ENCODE measurements around the gene FRS3.

DNA sequence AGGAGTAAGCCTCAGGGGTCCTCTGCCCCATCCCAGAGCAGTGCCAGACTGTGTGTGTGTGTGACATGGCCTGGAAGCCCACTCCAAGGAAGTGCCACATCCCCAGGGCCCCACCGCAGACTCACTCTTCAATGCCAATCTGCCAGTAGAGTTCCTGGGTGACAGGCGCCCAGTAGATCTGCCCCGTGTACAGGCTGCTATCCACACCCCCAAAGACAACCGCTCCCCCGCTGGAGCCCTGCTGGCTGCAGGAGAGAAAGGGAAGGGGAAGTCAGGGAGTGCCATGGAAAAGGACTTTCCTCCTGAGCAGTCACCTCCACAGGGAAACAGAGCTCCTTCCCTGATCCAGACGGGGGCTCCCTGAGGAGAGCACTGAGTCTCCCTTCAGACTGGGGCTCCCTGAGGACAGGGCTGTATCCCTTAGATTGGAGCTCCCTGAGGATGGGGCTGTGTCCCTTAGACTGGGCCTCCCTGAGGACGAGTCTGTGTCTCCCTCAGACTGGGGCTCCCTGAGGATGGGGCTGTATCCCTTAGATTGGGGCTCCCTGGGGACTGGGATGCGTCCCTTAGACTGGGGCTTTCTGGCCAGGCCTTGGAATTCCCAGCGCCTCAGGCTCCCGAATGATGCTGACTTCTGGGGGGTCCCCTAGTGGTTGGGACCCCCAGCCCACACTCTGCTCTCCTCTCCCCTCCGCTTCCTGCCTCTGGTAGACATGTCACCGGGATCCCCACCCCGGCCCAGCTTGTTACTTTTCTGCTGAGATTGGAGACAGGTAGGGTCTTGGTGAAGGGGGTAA is 39.1 kb downstream of the FRS3 start:
- TF ChIP-seq, protein P1, sequence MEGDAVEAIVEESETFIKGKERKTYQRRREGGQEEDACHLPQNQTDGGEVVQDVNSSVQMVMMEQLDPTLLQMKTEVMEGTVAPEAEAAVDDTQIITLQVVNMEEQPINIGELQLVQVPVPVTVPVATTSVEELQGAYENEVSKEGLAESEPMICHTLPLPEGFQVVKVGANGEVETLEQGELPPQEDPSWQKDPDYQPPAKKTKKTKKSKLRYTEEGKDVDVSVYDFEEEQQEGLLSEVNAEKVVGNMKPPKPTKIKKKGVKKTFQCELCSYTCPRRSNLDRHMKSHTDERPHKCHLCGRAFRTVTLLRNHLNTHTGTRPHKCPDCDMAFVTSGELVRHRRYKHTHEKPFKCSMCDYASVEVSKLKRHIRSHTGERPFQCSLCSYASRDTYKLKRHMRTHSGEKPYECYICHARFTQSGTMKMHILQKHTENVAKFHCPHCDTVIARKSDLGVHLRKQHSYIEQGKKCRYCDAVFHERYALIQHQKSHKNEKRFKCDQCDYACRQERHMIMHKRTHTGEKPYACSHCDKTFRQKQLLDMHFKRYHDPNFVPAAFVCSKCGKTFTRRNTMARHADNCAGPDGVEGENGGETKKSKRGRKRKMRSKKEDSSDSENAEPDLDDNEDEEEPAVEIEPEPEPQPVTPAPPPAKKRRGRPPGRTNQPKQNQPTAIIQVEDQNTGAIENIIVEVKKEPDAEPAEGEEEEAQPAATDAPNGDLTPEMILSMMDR (CRISPR knock-in tag; IDR thresholded peaks at IDR 0.05), result no peak
- no peak for TF ChIP-seq KAT7 (CRISPR knock-in tag; IDR thresholded peaks at IDR 0.05; ENCODE audit: borderline replicate concordance)
- TF ChIP-seq ZNF496 (CRISPR knock-in tag; IDR thresholded peaks at IDR 0.05; ENCODE audit: insufficient replicate concordance), result no peak
- TF ChIP-seq ZFP41 (CRISPR knock-in tag; IDR thresholded peaks at IDR 0.05; ENCODE audit: borderline replicate concordance), result no peak
- no peak for TF ChIP-seq STAG1 (CRISPR knock-in tag; IDR thresholded peaks at IDR 0.05)
